Tibial nerve (tissue), 4 donors: ENCODE data around the gene FMOD. TPM values are rescaled to one million over a fixed set of nuclear protein-coding genes. Genes with fewer than 3 reads are reported as not detected.
A peak's percentile ranks its signal among the peaks of the same experiment; 100 is the strongest.

Source experiments
- DNase-seq, 2 donors: peaks; one replicate each; pipeline ENCODE4 v3.0.0-alpha.2; 2019; ENCODE audit warnings: low spot score in 2 of 2
- H3K27ac ChIP-seq, 4 donors: fragments of 200-600 bp; sonication (generic) in 3 of 4; one replicate each; pipeline ENCODE4 v1.5.1; 2017 to 2019; ENCODE audit warnings: mild to moderate bottlenecking in 1 of 4
- H3K27me3 ChIP-seq, 2 donors: fragments of 200-600 bp; sonication (generic) in 1 of 2; one replicate each; pipeline versions ENCODE4 v1.5.1 to v1.6.0; 2017 to 2019
- H3K36me3 ChIP-seq, 3 donors: fragments of 200-600 bp; sonication (generic); one replicate each; pipeline ENCODE4 v1.5.1; 2018 to 2019
- H3K4me1 ChIP-seq, 4 donors: fragments of 200-600 bp; sonication (generic) in 3 of 4; one replicate each; pipeline ENCODE4 v1.5.1; 2017 to 2019
- H3K4me3 ChIP-seq, 4 donors: fragments of 200-600 bp; sonication (generic) in 3 of 4; one replicate each; pipeline ENCODE4 v1.5.1; 2017 to 2019; ENCODE audit warnings: mild to moderate bottlenecking in 1 of 4, moderate library complexity in 1 of 4
- H3K9me3 ChIP-seq, 4 donors: fragments of 200-600 bp; sonication (generic) in 3 of 4; one replicate each; pipeline ENCODE4 v1.5.1; 2017 to 2019
- EP300 ChIP-seq, 2 donors: sonication (generic); formaldehyde crosslinking; IDR thresholded peaks; one replicate each; pipeline ENCODE4 v1.6.1; 2017; ENCODE audit warnings: antibody characterized with exemption in 2 of 2, mild to moderate bottlenecking in 1 of 2
- POLR2A ChIP-seq, 2 donors: fragments of 450-650 bp; IDR thresholded peaks; one replicate each; pipeline ENCODE4 v1.6.1; 2017; ENCODE audit warnings: antibody characterized with exemption in 2 of 2, mild to moderate bottlenecking in 2 of 2, moderate library complexity in 2 of 2
- WGBS, 2 donors: methylation state at CpG; one replicate each; pipeline ENCODE4 v1.1.5; 2018; 5-methylcytosine and 5-hydroxymethylcytosine counted together
- total RNA-seq, 4 donors: library from RNA; depleted of rRNA; stranded (reverse); fragments of >200 nt; gene quantifications; one replicate each; pipeline ENCODE4 v1.1.0, GENCODE V29; 2016
- TF ChIP-seq, protein P1 (sequence below), 5 experiments: fragments of 200-600 bp in 3 of 5; fragments of 450-650 bp in 2 of 5; sonication (generic) in 3 of 5; IDR thresholded peaks; one replicate each; pipeline ENCODE4 v1.5.1; 2016 to 2019; ENCODE audit warnings: antibody characterized with exemption in 5 of 5, mild to moderate bottlenecking in 3 of 5, moderate library complexity in 2 of 5

The FMOD gene
- total RNA-seq, 4 donors from 2014 or later: 73.9 to 203 (median 102) TPM

DNA sequence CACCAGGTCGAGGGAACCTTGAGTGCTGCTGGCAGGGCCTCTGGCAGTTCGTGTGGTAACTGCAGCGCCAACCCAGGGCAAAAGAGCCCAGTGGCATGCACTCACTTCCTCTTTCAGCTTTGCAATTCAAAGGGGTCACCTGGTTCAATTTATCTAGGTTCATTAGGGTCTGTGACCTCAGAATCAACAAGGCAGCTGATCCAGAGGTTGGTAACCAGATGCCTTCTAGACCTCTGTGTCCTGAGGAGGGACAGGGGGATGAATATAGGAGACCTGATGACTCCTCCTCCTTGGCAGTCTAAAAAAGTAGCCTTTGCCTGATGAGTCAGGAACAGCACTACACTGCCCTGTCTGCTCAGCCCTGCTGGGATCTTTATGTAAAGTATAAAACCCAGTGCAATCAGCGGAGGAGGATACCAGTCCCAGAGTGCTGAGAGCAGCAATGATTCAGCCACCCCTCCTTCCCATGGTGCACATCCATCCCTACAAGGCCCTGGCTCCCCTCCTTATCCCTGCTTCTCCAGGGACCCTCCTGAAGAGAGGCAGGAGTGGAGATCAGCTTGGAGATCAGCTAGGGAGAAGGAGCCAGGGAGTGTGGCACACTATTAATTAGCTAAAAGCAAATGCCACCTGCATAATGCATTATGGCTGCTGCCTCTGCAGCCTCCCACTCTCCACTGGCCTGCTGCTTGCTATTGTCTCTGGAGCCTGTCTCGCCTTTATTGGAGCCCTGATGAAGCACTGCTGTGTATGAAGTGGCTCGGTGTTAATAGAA, 11.2 kb upstream of the FMOD start:
- no peaks in the 10 kb centered on the region for H3K9me3 ChIP-seq
- 69 to 77% methylated on average over 5 to 6 of the region's 6 CpGs for WGBS, 2 donors
- H3K4me3 ChIP-seq: no peak overlapping the region
- H3K27ac ChIP-seq: no peak overlapping the region
- H3K36me3 ChIP-seq: no peaks in the 10 kb centered on the region
- DNase-seq: no peak
- no peak for TF ChIP-seq EP300 (IDR thresholded peaks at IDR 0.05)
- TF ChIP-seq, protein P1, sequence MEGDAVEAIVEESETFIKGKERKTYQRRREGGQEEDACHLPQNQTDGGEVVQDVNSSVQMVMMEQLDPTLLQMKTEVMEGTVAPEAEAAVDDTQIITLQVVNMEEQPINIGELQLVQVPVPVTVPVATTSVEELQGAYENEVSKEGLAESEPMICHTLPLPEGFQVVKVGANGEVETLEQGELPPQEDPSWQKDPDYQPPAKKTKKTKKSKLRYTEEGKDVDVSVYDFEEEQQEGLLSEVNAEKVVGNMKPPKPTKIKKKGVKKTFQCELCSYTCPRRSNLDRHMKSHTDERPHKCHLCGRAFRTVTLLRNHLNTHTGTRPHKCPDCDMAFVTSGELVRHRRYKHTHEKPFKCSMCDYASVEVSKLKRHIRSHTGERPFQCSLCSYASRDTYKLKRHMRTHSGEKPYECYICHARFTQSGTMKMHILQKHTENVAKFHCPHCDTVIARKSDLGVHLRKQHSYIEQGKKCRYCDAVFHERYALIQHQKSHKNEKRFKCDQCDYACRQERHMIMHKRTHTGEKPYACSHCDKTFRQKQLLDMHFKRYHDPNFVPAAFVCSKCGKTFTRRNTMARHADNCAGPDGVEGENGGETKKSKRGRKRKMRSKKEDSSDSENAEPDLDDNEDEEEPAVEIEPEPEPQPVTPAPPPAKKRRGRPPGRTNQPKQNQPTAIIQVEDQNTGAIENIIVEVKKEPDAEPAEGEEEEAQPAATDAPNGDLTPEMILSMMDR (IDR thresholded peaks at IDR 0.05): no peak
- TF ChIP-seq POLR2A (IDR thresholded peaks at IDR 0.05): no peak
- H3K27me3 ChIP-seq: no peaks in the 10 kb centered on the region
- H3K4me1 ChIP-seq: peaks cover 0 to 21% (median 3%) of the 10 kb centered on the region in 4 donors

DNA sequence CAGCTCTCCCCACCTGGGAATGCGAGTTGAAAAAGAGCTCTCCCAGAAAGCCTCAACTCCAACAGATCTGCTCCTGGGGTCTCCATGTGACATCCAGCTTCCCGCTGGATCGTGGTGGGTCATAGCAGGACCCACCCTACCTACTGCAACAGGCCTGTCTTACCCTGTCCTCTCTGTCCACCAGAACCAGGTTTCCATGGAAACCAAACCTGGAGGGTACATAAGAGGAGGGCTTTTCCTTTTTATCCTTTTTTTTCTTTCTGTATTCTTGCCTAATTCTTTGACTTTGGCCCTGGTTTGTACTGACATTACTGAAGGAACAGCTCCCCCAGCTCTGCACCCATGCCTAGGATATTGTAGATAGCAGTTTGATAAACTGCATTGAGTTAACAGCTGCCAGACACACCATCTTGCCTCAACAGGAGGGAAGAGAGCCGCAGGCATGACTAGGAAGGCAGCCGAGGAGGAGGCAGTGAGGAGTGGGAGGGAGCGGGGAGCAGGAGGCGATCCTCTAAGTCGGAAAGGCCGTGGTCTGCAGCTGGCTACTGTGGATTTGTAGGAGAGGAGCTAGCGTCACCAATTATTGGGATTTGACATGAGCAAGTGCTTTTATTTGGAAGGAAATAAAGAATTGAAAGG, 9.7 kb upstream of the FMOD start:
- WGBS, 2 donors: 77 to 82% methylated on average over 9 to 10 of the region's 10 CpGs
- peaks cover 0 to 21% (median 3%) of the 10 kb centered on the region in 4 donors for H3K4me1 ChIP-seq
- no peaks in the 10 kb centered on the region for H3K36me3 ChIP-seq
- H3K9me3 ChIP-seq: no peaks in the 10 kb centered on the region
- H3K4me3 ChIP-seq: no peak overlapping the region
- DNase-seq: no peak
- no peaks in the 10 kb centered on the region for H3K27me3 ChIP-seq
- TF ChIP-seq POLR2A (IDR thresholded peaks at IDR 0.05) (no peak), EP300 (IDR thresholded peaks at IDR 0.05) (no peak)
- TF ChIP-seq, protein P1 (IDR thresholded peaks at IDR 0.05): no peak
- no peak overlapping the region for H3K27ac ChIP-seq

DNA sequence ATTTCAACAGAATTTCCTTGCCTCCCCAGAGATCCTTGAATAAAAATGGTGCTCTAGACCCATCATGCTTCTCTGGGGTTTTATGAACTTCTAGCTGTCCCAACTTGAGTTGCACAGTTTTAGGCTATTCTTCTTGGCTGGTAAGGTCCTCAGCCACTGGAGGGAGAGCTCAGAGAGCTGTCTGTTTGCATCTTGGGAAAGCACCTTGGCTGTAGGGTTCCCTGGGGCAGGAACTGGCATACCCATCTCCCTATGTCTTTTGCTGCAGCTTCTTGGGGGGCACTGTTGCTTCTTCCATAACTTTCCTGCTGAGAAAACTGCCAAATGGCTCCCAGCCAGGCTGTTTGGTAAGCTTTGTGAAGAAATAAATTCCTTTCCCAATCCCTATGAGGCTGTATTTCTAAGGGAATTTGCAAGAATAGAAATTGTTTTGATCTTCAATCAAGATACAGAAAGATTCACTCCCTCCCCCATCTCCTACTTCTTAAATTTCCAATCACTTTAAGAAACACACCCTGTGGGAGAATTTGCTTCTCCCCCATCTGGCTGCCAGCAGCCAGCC, 8.2 kb upstream of the FMOD start:
- no peak overlapping the region for H3K4me3 ChIP-seq

DNA sequence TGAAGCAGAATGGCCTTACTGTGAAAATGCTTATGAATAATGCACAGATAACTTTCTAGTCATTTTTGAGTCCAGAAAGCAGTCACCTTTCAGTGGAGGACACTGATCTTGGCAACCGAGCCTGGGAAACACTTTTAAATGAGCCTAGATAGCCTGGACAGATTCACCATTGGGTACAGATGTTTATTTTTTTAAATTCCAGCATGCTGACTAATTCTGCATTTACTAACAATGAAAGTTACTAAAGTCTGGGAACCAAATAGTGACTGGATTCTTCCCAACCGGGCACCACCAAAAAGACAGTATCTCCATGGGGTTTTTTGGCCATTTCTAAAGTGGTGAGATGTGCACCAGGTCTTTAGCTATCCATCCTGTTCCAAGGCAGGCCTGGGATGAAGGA, 3.3 kb upstream of the FMOD start:
- WGBS, 2 donors: 22 to 32% methylated on average over 2 of the region's 2 CpGs

More for the DNA sequence above, 8.2 kb upstream of the FMOD start:
- peak; percentile 57 to 81 for DNase-seq
- Histone ChIP-seq H3K4me1 (peaks cover 0 to 22% (median 3%) of the 10 kb centered on the region in 4 donors), H3K9me3 (no peaks in the 10 kb centered on the region), H3K36me3 (no peaks in the 10 kb centered on the region), H3K27ac (peak overlapping the region in 2 of 4 donors; percentile 20 to 54), H3K27me3 (no peaks in the 10 kb centered on the region)
- TF ChIP-seq, protein P1 (IDR thresholded peaks at IDR 0.05): no peak
- TF ChIP-seq POLR2A (IDR thresholded peaks at IDR 0.05) (no peak), EP300 (IDR thresholded peaks at IDR 0.05) (peak in 1 of 2 donors; percentile 67)

More for the DNA sequence above, 3.3 kb upstream of the FMOD start:
- Histone ChIP-seq H3K27me3 (no peaks in the 10 kb centered on the region), H3K36me3 (no peaks in the 10 kb centered on the region), H3K4me3 (no peak overlapping the region), H3K27ac (peak overlapping the region in 2 of 4 donors; percentile 29 to 71), H3K4me1 (peaks cover 0 to 36% (median 11%) of the 10 kb centered on the region in 4 donors), H3K9me3 (no peaks in the 10 kb centered on the region)
- no peak for DNase-seq
- no peak for TF ChIP-seq EP300 (IDR thresholded peaks at IDR 0.05)
- TF ChIP-seq POLR2A (IDR thresholded peaks at IDR 0.05): no peak
- TF ChIP-seq, protein P1 (IDR thresholded peaks at IDR 0.05): no peak
